PC-9 (cell line): ENCODE data around the gene MAPK1.

Source experiments
- EZH2 ChIP-seq: fragments of 200-600 bp; sonication (generic); IDR thresholded peaks from 2 replicates; pipeline ENCODE4 v1.8.0; 2017; ENCODE audit warnings: antibody characterized with exemption, low read depth
- TF ChIP-seq, protein P1 (sequence below): fragments of 200-600 bp; sonication (generic); conservative IDR thresholded peaks from 2 replicates; pipeline ENCODE4 v1.6.1; 2017; ENCODE audit warnings: mixed run types, antibody characterized with exemption, mild to moderate bottlenecking, moderate library complexity

DNA sequence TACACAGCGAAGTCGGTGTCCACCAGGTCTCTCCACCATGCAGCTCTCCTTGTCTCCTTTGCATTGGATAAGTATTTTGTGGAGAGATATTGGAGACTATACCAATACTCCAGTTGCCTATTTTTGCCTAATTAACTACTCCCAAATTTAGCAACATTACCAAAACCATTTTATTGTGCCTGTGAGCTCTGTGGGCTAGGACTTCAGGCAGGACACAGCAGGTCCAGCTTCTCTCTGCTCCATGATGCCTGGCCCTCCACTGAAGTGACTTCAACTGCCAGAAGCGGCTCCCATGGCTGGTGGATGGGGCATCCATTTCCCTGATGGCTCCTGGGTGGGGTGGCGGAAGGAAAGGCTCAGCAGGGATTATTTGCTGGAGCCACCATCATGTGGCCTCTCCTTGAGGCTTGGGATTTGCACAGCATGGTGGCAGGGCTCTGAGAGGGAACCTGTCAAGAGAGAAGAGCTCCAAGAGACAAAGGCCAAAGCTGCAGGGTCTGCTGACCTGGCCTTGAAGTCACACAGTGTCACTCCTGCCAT, 36.9 kb upstream of the MAPK1 start:
- TF ChIP-seq EZH2, result no peak
- TF ChIP-seq, protein P1, sequence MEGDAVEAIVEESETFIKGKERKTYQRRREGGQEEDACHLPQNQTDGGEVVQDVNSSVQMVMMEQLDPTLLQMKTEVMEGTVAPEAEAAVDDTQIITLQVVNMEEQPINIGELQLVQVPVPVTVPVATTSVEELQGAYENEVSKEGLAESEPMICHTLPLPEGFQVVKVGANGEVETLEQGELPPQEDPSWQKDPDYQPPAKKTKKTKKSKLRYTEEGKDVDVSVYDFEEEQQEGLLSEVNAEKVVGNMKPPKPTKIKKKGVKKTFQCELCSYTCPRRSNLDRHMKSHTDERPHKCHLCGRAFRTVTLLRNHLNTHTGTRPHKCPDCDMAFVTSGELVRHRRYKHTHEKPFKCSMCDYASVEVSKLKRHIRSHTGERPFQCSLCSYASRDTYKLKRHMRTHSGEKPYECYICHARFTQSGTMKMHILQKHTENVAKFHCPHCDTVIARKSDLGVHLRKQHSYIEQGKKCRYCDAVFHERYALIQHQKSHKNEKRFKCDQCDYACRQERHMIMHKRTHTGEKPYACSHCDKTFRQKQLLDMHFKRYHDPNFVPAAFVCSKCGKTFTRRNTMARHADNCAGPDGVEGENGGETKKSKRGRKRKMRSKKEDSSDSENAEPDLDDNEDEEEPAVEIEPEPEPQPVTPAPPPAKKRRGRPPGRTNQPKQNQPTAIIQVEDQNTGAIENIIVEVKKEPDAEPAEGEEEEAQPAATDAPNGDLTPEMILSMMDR, result no peak
